Activated T-cell treated with anti-CD3 and anti-CD28 coated beads for 48 hours (primary cell): ENCODE measurements around the gene TRIM43B.
"Not testable (repeated sequence)": the region's sequence is repeated elsewhere in the genome, so short reads cannot be mapped to it uniquely, and the experiment has no call there.

Experiments
- DNase-seq: peaks from one replicate; pipeline ENCODE4 v3.0.0-alpha.2; 2020; ENCODE audit warnings: low read depth

The TRIM43B gene

GRCh38 chr2:95433973-95434372 lies 50.6 kb downstream of the TRIM43B start:
- DNase-seq: not testable (repeated sequence)

GRCh38 chr2:95433373-95433772 lies 51.2 kb downstream of the TRIM43B start:
- DNase-seq: not testable (repeated sequence)

GRCh38 chr2:95429748-95430467 lies 54.6 kb downstream of the TRIM43B start:
- not testable (repeated sequence) for DNase-seq

- DNase-seq: not testable (repeated sequence)
Measured at GRCh38 chr2:95427196-95427867, 57.2 kb downstream of the TRIM43B start.
